Activated CD8-positive, alpha-beta memory T cell treated with anti-CD3 and anti-CD28 coated beads, Interleukin-2, amount 50 U/mL, for 24 hours (primary cell): ENCODE results near the gene DCAF7.

Experiments used
- DNase-seq: peaks from one replicate; pipeline ENCODE4 v3.0.0-alpha.2; 2020; ENCODE audit errors: extremely low read depth

Gene DCAF7

DNA sequence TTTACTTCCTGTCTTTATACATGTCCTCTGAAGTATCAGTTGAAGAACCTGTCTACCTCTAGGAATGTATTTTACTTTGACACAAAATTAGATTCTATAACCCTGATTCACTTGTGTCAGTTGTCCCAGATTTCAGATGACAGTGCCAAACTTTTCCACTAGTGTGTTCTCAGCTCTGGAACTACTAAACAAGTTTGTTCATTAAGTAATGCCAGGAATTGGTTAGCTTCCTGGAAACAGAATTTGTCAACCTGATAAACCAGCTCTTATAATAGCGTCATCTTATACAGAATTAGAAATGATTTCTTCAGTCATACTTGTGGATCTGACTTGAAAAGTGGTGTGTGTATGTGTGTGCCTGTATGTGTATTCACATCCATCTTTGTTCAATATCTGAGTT, 79.3 kb downstream of the DCAF7 start:
- no peak for DNase-seq

DNA sequence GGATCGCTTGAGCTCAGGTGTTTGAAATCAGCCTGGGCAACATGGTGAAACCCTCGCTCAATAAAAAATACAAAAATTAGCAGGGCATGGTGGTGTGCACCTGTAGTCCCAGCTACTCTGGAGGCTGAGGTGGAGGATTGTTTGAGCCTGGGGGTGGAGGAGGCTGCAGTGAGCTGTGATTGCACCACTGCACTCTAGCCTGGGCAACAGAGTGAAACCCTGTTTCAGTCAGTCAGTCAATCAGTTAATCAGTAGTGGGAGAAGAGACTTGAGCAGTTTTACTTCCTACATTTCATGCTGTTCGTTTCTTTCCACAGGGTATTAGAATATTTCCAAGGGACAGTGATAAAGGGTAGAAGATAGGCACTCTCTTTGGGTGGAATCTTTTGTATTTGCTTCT, 80.8 kb downstream of the DCAF7 start:
- DNase-seq: no peak

DNA sequence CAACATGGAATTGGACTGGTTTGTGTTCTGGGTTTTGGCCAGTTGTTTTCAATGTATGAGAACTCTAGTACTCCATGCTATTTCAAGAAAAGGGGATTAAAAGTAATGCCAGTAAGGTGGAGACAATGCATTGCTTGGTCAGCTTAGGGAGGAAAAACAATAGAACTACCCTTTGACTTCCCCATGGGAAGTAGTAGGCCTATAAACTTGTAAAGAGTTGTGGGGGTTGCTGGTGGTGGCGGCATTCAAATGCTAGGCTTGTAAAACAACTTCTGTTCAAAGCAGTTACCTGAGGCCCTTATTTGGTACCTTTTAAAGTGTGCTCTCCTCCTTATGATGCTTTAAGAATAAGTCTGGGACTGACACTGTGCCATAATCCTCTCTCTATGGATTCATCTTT, 81.3 kb downstream of the DCAF7 start:
- DNase-seq: no peak

DNA sequence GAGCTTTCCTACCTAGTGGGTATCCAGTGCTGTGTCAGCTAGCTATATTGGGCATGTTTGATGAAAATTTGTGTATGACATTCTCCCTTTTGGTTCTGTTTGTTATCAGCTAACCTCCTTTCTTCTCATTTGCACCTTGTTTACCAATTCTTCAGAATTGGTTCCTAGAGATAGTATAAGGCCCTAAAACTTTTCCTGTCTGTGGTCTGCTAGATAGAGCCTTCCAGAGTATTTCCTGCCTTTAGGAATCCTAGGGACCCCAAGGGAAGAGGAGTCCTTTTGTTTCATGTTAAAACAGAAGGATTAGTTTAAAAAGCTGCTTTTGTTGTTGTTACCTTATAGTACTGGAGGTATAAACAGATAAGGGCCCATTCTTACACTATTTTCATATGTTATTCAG, 83.5 kb downstream of the DCAF7 start:
- no peak for DNase-seq

DNA sequence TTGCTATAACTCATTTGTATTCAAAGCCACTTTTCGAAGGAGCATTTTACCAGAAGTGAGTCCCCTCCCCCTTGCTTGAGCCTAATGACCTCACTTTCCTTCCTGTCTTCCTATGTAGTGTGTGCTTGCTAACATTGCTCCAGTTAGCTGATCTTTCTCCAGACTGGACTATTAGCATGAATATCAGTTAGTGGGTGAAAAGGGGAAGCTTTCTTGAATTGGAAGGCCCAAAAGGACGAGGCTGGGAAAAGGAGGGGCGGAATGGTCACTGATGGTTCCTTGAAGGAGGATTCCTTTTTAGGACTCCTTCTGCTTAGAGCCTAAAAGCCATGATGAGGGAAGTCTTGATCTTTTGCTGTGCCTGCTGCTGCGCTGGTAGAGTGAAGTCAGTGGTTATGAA, 83.9 kb downstream of the DCAF7 start:
- no peak for DNase-seq

DNA sequence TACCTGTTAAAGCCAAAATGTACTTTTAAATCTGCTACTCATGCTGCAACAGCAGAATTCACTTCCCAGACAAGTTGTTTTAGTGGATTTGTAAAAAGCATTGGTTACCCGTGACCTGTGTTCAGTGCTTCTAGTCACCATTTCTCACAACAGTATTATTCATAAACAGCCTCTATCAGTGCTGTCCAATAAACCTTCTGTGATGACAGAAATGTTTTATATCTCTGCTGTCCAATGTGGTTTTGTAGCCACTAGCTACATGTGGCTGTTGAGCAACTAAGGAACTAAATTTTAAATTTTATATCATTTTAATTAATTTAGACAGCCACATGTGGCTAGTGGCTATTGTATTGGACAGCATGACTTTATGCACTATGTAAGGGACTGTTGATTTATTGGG, 84.5 kb downstream of the DCAF7 start:
- no peak for DNase-seq

DNA sequence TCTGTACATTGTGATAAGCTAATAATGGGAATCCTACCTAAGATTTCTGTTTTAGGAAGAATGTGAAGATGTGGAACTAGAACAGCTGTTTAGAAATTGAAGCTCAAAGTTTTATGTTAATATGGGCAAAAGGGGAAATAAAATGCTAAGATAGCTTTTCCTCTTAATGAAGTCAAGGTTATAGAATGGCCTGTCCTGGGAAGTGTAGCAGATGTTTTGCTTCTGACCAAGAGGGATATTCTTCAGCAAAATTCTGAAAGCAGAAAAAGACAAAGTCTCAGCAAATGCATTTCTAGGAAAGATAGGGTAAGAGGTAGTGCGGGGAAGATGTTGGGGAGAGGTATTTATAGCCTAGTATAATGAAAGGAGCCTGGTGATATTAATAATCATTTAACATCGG, 85.0 kb downstream of the DCAF7 start:
- DNase-seq: no peak

DNA sequence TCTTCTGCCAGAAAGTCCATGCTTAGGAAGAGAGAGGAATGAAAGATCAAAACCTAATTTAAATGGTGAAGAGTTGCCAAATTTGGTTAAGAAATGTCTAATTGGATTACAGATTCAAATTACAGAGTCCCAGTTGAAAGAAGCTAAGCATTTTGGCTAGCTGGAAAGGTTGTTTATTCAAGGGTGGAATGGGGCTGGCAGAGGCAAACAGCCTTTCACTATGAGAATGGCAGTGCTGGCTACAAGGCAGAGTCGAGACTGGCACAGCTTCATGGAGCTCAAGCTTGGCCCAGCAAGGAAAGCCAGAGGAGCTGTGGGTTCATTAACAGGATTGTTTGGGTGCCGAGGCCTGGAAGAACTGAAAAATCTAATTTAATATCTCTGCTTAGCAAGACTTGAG, 85.5 kb downstream of the DCAF7 start:
- no peak for DNase-seq

DNA sequence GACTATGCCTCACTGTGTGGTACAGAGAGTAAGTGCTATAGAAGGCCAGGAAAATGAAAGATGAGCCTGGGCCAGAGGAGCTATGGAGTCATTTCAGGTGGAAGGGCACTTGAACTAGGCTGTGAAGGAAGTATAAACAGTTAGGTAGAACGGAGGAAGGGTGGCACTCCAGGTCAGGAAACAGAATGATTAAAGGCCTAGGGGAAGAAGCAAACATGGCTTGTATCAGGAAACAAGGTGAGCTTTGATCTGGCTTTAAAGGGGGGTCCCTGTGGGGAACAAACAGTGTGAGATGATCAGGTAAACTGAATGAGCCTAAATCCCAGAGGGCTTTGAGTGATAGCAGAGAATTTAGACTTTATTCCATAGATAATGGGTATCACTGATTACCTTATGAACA, 88.8 kb downstream of the DCAF7 start:
- no peak for DNase-seq

DNA sequence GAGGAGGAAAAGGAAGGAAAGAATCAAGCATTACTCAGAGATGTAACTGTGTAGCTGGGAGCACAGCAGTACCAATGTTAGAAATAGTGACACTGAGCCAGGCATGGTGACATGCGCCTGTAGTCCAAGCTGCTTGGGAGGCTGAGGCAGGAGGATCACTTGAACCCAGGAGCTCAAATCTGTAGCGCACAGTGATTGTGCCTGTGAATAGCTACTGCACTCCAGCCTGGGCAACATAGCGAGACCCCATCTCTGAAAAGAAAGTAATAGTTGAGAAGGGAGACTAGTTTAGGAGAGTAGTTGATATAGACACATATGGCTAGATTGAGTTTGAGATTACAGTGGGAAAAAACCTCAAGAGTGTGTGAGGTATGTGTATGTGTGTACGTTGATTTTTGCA, 89.8 kb downstream of the DCAF7 start:
- no peak for DNase-seq

DNA sequence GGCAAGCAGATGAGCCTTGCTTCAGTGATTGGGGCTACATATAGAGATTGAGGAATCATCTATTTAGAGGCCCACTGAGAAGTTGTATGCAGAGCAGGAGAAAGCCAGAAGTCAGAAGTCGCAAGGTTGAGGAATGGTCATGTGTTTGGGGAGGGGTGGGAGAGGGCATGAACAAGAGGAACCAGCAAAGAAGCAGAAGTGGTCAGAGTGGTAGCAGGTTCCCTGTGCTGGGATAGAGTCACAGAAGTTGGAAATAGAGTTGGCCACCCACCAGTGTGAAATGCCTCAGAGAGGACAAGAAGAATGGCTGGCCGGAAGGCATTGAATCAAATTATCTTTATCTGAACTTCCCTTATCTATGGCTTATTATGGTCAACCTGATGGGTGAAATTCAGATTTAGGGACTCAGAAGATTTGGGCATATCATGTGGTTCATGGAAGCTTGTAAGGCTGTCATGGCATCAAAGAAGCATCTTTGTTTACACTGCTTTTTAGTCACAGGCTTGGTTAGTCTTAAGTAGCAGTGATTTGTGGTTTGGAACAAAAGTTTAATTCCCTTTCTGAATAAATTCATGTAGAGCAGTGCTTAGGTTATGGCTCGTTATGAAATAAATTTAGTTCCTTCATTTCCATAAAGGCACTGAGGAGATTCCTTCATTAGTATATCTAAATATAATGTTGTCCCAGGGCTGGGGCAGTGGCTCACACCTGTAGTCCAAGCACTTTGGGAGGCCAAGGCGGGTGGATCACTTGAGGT, 91.6 kb downstream of the DCAF7 start:
- no peak for DNase-seq
